PC-9 (cell line): ENCODE results near the gene UBE2K.

ENCODE experiments used
- EZH2 ChIP-seq: fragments of 200-600 bp; sonication (generic); IDR thresholded peaks from 2 replicates; pipeline ENCODE4 v1.8.0; 2017; ENCODE audit warnings: antibody characterized with exemption, low read depth
- TF ChIP-seq, protein P1 (sequence below): fragments of 200-600 bp; sonication (generic); conservative IDR thresholded peaks from 2 replicates; pipeline ENCODE4 v1.6.1; 2017; ENCODE audit warnings: mixed run types, antibody characterized with exemption, mild to moderate bottlenecking, moderate library complexity

DNA sequence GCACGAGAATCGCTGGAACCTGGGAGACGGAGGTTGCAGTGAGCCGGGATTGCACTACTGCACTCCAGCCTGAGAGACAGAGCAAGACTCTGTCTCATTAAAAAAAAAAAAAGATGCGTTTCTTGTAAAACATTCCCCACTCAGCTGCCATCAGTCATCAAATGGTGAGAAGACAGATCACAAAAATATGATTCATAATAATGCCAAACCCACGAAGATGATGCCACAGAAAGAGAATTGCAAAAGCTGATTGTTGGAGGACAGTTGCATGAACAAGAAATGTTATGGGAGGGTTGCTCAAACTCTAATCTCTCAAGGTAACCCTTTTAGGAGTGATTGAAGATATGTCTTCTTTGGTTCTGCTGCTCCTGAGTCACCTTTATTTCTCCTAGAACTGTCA, 37.9 kb upstream of the UBE2K start:
- TF ChIP-seq, protein P1, sequence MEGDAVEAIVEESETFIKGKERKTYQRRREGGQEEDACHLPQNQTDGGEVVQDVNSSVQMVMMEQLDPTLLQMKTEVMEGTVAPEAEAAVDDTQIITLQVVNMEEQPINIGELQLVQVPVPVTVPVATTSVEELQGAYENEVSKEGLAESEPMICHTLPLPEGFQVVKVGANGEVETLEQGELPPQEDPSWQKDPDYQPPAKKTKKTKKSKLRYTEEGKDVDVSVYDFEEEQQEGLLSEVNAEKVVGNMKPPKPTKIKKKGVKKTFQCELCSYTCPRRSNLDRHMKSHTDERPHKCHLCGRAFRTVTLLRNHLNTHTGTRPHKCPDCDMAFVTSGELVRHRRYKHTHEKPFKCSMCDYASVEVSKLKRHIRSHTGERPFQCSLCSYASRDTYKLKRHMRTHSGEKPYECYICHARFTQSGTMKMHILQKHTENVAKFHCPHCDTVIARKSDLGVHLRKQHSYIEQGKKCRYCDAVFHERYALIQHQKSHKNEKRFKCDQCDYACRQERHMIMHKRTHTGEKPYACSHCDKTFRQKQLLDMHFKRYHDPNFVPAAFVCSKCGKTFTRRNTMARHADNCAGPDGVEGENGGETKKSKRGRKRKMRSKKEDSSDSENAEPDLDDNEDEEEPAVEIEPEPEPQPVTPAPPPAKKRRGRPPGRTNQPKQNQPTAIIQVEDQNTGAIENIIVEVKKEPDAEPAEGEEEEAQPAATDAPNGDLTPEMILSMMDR, result no peak
- no peak for TF ChIP-seq EZH2
